22Rv1 (cell line): ENCODE results near the gene ABCC4.

Source experiments
- H3K27ac ChIP-seq: fragments of 450-650 bp; 2 replicates; pipeline ENCODE4 v1.5.1; 2017
- ZFX ChIP-seq: fragments of 450-650 bp; IDR thresholded peaks from 2 replicates; pipeline ENCODE4 v1.6.1; 2017; ENCODE audit warnings: antibody characterized with exemption, borderline replicate concordance
- TF ChIP-seq, protein P1 (sequence below): fragments of 450-650 bp; IDR thresholded peaks from 2 replicates; pipeline ENCODE4 v1.5.1; 2017; ENCODE audit warnings: mild to moderate bottlenecking

The ABCC4 gene

DNA sequence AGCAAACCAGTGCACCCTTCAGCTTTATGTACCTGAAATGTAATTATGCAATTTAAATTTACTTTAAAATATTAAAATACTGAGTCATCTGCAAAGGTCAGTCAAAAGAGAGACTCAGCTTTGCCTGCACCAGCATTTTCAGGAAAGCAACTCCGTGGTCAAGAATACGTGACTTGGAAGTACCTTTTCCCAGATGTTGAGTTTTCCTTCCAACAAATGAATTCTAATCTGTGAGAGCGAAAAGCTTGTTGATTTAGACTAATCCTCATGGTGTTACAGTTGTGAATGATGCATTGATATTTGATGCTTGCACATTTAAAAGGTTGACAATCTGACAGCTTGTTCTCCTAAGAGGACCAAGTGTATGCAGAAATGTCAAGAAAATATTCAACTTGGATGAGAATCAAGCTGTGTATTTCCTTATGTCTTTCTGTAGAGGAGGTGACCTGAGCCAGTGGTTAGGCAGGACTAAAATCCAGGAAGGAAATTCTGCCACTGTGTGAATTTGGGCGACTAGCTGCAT is 270.4 kb downstream of the ABCC4 start:
- no peak overlapping the region for H3K27ac ChIP-seq
- TF ChIP-seq, protein P1, sequence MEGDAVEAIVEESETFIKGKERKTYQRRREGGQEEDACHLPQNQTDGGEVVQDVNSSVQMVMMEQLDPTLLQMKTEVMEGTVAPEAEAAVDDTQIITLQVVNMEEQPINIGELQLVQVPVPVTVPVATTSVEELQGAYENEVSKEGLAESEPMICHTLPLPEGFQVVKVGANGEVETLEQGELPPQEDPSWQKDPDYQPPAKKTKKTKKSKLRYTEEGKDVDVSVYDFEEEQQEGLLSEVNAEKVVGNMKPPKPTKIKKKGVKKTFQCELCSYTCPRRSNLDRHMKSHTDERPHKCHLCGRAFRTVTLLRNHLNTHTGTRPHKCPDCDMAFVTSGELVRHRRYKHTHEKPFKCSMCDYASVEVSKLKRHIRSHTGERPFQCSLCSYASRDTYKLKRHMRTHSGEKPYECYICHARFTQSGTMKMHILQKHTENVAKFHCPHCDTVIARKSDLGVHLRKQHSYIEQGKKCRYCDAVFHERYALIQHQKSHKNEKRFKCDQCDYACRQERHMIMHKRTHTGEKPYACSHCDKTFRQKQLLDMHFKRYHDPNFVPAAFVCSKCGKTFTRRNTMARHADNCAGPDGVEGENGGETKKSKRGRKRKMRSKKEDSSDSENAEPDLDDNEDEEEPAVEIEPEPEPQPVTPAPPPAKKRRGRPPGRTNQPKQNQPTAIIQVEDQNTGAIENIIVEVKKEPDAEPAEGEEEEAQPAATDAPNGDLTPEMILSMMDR, result no peak
- TF ChIP-seq ZFX, result no peak

DNA sequence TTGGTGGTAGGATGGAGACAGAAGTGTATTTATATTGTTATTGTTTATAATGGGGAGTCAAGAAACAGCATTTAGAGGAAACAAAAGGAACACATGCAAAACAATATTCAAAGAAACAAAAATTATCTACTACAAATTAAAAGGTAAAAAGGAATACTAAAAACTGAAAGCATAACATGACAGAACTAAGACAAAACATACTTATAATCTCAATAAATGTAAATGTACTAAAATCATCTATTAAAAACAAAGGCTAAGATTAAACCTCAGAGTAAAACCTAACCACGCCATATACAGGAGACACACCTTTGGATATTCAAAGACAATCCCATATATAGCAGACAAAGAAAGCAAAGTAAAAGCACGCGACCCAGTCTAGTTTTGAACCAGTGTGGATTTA is 273.6 kb downstream of the ABCC4 start:
- TF ChIP-seq, protein P1, result no peak
- TF ChIP-seq ZFX, result no peak
- no peak overlapping the region for H3K27ac ChIP-seq

DNA sequence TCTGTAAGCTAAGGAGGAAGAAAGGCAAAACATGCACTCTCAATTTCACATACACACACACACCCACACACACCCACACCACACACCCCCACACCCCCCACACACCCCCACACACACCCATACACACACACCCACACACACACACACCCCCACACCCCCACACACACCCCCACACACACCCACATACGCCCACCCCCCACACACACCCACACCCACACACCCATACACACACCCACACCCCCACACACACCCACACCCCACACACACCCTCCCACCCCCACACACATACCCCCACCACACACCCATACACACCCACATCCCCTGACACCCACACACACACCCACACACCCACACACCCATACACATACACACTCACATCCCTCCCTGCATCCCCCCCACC is 276.1 kb downstream of the ABCC4 start:
- no peak overlapping the region for H3K27ac ChIP-seq
- TF ChIP-seq, protein P1, result no peak
- TF ChIP-seq ZFX, result no peak

DNA sequence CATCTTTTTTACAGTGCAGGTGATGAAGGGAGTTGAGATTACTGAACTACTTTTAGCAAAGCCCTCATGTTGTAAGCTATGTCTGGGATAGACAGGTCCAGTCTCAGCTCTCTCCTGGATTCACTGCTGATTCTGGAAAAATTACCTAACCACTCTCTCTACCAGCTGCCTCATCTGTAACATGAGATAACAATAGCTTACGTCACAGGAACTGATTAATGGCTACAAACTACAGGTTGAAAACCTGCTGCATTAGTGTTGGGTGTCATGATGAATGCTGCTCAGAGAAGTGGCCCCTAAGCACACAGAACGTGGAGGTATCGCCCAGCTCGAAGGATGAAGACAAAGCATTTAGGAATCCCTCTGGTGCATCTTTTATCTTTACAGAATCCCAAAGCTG is 277.8 kb downstream of the ABCC4 start:
- no peak overlapping the region for H3K27ac ChIP-seq
- no peak for TF ChIP-seq ZFX
- TF ChIP-seq, protein P1, result no peak

DNA sequence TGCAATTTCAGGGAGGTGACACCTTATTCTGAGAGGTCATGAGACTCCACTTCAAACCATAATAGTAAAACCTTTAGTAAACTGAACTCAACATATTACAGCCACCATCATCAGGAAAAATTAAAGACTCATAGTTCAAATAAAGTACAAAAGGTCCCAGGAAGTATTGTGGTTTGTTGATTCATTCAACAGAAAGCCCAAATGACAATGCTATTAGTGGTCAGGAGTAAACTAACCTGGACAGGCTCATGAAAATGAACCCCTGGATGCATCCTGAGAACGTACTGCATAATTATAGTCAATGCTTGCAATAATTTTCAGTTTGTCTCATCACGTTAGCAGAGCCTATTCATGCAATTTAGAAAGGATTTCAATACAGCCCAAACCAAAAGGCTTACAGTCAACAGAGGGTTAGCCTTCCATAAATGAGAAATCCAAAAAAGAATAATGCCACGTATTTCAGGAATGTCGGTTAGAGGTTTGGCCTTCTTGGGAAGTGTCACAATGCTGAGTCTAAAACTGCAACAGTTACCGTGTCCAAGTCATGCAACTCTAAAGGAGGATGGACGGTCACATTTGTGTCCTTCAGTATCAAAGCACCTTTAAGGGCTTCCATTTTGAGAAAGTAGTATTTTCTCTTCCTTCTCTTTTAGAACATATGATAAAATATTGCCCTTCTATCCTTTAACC is 280.8 kb downstream of the ABCC4 start:
- no peak overlapping the region for H3K27ac ChIP-seq
- TF ChIP-seq ZFX, result no peak
- TF ChIP-seq, protein P1, result no peak

DNA sequence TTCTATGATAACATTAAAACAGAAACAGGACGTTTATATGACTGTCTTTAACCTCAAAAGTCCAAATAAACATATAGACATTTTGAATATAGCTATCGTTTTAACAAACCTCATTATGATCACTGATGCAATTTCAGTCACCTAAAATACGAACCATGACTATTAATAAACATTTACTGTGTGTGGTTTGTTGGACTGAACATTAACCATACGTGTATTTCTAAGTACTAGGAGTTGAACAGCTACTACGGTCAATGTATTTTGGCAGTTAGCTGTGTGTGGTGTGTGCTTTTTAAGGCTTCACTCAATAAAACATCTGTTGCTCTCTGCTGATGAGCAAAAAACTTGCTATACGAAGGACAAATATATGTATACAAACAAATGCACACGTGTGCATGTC is 281.4 kb downstream of the ABCC4 start:
- TF ChIP-seq ZFX, result no peak
- TF ChIP-seq, protein P1, result no peak
- no peak overlapping the region for H3K27ac ChIP-seq

DNA sequence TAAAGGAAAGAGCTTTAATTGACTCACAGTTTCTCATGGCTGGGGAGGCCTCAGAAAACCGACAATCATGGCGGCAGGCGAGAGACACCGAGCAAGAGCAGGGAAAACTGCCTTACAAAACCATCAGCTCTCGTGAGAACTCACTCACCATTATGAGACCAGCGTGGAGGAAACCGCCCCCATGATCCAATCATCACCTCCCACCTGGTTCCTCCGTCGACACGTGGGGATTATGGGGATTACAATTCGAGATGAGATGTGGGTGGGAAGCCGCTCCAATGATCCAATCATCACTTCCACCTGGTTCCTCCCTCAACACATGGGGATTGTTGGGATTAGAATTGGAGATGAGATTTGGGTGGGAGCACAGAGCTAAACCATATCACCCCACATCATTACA is 293.9 kb downstream of the ABCC4 start:
- no peak overlapping the region for H3K27ac ChIP-seq
- no peak for TF ChIP-seq ZFX
- TF ChIP-seq, protein P1, result no peak
